ENCODE data around the gene CCM2L.

CCM2L gene

DNA sequence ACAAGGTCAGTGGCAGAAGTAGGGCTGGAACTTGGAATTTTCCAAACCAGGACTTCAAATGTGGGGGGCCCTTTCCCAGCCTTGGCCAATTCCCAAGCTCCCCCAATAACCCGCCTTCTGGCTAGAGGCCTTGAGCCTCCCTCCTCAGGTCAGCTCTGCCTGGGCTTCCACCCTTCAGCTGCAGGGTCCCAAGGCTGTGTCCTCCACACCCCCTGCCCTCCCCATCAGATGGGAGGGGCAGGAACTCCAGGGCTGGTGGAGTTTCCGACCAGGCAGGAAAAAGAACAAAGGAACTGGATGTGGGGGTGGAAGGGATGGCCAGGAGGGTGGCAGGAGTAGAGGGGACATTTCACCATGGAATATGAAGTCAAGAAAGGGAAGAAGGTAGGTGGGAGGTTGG is at the start of gene CCM2L:
TSS of gene CCM2L (plus strand) at position 338 of the 400 bp plus-strand sequence. CDS start at position 355, 17 bp downstream.
- no peak for DNase-seq (ENCODE audit: low spot score)

- no peak for DNase-seq (ENCODE audit: low spot score)
Observed at GRCh38 chr20:31962761-31963160, 47.5 kb upstream of the CCM2L start.

DNA sequence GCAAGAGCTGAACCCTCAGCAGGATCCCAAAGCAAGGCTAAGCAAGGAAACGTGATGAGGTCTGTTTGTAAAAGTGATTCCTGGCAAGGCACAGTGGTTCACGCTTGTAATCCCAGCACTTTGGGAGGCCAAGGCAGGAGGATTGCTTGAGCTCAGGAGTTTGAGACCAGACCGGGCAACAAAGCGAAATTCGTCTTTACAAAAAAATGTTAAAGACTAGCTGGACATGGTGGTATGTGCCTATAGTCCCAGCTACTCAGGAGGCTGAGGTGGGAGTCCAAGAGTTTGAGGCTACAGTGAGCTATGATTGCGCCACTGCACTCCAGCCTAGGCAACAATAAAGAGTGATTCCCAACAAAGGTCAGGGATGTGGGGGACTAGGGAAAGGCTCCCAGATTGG is 46.3 kb upstream of the CCM2L start:
- no peak for DNase-seq (ENCODE audit: low spot score)

- DNase-seq (ENCODE audit: low spot score): no peak
Observed at GRCh38 chr20:31966991-31967655, 43.1 kb upstream of the CCM2L start.

DNA sequence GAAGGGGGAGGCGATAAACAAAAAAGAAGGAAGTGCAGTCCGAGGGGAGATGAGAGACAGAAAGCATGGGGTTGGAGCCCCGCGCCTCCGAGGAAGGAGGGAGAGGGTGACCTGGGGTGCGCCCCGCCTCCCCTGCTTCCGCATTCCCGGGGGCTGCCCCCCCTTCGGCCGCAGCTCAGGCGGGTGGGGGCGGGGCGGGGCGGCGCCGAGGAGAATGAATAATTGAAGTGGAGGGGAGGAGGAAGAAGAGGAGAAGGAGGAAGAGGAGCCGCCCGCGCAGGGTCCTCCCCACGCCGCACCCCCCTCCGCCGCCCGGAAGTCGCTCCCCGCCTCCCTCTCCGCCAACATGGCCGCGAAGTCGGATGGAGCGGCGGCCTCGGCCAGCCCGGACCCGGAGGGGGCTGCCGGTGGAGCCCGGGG is 42.4 kb upstream of the CCM2L start, which contains the start of gene XKR7:
TSS of gene XKR7 (plus strand) at position 322 of the 420 bp plus-strand sequence. CDS start at position 347, 25 bp downstream.
- no peak for DNase-seq (ENCODE audit: low spot score)

GRCh38 chr20:31968291-31969126 is 41.7 kb upstream of the CCM2L start:
- DNase-seq (ENCODE audit: low spot score): peak; percentile 76

DNA sequence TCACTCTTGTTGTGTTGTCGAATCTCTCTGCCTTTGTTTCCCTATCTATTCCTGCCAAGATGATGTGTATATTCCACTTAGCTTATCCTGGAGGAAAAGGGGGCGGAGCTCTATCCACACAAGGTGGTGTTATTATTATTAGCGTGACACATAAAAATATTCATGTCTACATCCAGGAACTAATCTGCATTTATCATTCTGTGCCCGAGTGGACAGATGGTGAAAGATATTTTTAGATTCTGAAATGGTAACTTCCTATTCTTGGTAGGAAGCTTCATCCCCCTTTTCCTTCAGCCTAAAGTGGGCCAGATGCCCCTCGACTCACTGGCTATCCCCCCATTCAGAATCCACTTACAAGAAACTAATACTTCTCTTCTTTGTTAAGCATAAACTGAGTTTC is 40.2 kb upstream of the CCM2L start:
- no peak for DNase-seq (ENCODE audit: low spot score)

DNA sequence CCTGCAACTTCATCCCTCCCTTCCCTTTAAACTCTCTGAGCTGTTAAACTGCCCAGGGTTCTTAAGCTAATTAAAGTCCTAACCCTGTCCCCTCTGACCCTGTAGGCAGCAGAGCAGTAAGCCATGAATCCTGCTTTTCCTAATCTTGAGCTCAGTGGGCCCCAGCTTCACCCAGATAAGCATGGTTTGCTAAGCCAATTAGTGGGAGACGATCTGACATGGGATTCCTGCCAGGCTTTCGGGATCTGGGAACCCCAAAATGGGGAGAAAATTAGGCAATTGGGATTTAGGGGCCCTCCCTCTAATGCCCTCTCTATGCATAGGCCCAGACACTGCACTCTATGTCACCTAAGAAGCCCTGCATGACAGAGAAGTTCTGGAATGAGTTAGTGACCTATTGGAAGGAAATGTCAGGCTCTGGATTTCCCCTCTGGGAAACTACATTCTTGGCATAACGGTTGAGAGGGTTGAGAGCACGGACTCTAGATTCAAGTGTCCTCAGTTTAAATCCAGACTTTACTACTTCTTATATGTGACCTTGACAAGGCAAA is 37.7 kb upstream of the CCM2L start:
- DNase-seq (ENCODE audit: low spot score): no peak

DNA sequence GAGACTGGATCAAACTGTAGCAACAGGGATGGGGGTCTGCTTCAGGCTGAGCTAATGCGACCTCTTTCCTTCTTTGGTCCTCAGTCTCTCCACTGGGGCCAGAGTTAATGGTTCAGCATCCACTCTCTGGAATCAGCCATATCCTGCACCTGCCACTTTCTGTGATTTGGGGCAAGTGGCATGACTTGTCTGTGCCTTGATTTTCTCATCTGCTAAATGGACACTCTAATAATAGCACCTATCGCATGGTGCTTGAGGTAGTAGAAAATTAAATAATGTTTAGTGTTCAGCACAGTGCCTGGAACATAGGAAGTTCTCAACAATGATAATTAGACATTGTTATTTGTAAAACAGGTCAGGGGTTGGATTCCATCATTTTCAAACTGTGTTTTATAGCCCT is 35.9 kb upstream of the CCM2L start:
- DNase-seq (ENCODE audit: low spot score): no peak

DNA sequence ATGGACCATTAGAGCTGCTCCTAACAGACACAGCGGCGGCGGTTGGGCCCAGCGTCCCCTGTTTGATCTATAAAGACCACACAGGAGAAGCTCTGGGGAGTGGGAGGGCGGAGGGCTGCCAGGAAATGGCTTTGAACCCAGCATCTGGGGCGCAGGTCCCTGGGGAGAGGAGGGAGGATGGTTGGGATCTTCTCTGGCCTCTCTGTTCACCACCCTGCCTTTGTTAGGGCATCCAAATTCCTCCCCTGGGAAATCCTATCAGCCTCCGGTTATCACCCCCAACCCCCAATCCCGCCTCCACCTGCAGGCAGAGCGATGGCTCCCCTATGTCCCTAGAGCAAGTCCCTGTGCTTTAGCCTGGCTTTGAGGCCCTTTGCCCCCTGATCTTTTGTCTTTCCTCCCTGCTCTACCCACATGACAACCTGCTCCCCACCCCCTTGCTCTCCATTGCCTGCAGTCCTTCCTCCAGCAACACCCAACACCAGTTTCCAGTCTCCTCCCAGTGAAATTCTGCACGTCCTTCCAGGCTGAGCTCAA is 35.2 kb upstream of the CCM2L start:
- DNase-seq (ENCODE audit: low spot score): no peak

- no peak for DNase-seq (ENCODE audit: low spot score)
Observed at GRCh38 chr20:31975874-31976273, 34.4 kb upstream of the CCM2L start.

- DNase-seq (ENCODE audit: low spot score): no peak
Observed at GRCh38 chr20:31977080-31977479, 33.2 kb upstream of the CCM2L start.

DNA sequence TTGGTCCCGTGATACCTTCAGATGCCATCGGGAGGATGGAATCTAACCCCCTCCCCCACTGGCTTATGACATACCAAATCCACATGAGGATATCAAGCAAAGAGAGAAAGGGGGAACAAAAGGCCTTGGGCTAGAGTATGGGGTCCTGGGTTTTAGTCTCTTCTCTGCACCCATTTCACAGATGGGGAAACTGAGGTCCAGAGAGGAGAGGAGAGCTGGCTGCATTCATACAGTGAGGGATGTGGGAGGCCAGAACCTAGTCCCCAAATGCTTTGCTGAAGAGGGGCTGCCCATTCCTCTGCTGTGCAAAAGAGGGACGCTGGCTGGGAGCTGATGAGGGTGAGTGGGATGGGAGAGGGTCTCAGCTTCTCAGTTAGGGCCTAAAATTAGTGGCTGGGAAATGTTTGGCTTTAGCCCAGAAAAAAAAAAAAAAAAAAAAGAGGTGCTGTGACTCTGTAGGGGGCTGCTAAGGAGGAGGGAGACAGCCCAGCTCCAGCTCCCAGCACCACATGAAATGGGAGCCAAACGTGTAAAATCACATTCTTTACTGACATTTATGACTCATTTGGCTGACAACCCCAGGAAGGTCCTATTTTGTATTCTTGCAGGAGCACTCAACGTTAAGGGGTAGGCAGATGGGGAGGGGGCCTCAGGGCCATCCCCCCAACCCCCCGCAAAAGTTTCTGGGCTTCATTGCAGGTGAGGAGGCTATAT is 30.4 kb upstream of the CCM2L start:
- DNase-seq (ENCODE audit: low spot score): no peak

- DNase-seq (ENCODE audit: low spot score): no peak
Observed at GRCh38 chr20:31981784-31982183, 28.5 kb upstream of the CCM2L start.

- DNase-seq (ENCODE audit: low spot score): no peak
Observed at GRCh38 chr20:31984981-31985471, 25.2 kb upstream of the CCM2L start.

DNA sequence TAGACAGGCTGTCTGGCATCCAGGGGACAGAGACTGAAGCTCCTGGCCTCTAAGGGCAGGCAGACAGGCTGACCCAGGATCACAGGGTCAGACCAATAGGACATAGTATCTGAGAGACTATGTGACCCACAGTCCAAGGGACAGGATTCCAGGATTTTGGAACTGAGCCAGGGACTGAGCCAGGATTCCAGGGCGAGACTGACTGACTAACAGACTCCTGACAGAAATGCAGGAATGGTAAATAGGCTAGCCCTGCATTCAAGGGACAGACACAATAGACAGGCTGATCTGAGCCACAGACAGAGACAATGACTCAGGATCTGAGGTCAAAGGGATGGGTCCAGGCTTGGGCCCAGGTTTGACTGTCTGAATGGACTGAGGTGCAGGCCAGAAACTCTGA is 22.5 kb upstream of the CCM2L start:
- no peak for DNase-seq (ENCODE audit: low spot score)

DNA sequence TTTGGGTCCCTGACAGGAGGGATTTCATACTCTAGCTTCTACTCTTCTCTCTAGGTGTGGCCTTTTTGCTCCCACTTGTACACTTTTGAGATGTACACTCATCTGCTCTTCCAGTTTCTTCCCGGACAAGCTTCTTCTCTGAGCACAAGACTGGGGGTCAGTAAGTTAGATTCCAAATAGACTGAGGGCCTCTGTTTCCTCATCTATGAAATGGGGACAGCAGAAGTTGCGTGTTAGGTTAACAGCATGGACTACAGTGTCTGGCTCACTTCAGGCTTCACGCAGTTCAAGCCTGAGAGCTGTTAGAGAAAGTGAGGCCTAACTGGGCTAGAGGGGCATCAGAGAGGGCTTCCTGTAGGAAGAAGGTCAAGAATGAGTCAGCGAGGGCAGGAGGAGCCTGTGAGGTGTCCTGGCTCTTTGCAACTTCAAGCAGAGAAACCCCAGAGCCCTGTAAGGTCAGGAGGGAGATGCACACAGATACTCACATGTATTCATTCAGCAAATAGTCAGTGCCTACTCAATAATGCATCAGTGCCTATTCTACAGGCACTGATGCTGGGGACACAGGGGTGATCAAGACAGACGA is 21.7 kb upstream of the CCM2L start:
- DNase-seq (ENCODE audit: low spot score): no peak

DNA sequence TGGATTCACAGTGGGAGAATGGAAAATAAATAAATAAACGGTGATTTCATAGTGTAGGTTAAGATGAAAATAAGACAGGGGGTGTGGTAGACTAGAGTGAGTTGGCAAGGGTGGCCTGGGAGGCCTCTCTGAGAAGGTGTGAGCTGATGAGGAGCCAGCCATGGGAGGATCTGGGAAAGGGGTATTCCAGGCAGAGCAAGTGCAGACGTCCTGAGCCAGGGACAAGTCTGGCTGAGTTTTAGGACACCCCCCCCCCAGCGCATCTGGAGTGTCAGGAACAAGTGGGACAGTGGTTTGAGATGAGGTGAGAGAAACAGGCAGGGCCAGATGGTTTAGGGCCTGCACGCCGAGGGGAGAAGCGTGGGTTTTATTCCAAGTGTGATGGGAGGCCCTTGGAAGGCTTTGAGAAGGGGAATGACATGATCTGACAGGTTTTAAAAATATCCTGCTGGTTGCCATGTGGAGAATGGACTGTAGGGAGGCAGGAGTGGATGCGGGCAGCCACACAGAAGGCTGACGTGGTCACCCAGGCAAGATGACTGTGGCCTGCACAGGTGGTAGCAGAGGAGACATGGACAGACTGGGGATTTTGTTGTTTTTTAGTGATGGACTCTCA is 21.1 kb upstream of the CCM2L start:
- no peak for DNase-seq (ENCODE audit: low spot score)

GRCh38 chr20:31990641-31991338 is 19.4 kb upstream of the CCM2L start:
- DNase-seq (ENCODE audit: low spot score): no peak

DNA sequence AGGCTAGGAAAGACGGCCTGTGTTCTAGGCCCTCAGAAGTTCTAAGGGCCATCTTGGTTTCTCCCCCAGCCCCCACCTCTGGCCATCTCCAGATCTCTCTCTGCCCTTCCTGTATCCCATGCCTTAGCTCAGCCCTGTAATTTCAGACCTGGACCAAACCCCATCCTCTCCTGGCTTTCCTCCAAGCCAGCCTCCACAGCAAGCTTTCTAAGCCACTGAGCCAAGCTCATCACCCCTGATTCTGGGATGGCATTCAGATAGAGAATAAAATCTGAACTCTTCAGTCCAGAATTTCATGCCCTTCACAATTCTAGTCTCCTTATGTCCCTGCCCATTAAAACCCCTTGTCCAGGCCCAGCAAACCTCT is 18.9 kb upstream of the CCM2L start:
- no peak for DNase-seq (ENCODE audit: low spot score)

GRCh38 chr20:31992086-31992485 is 18.2 kb upstream of the CCM2L start:
- DNase-seq (ENCODE audit: low spot score): no peak
